Activated CD8-positive, alpha-beta T cell treated with anti-CD3 and anti-CD28 coated beads for 36 hours (primary cell): ENCODE data around the gene POMC. TPM values are rescaled to one million over a fixed set of nuclear protein-coding genes. Genes with fewer than 3 reads are reported as not detected.

Source experiments
- ATAC-seq: fragments of 200-7000 bp; cut with Tn5 transposase; one replicate; pipeline ENCODE4 v1.10.0; 2021; ENCODE audit warnings: mild to moderate bottlenecking, moderate library complexity
- CTCF ChIA-PET: fragments of 350-600 bp; sonication (Branson Sonifier 250); formaldehyde crosslinking; loops from one replicate; lab custom pipeline; 2021; ENCODE audit warnings: antibody characterized with exemption; lab: Charles Lee
- POLR2A ChIA-PET: fragments of 350-600 bp; sonication (Branson Sonifier 250); formaldehyde crosslinking; loops from one replicate; lab custom pipeline; 2021; ENCODE audit warnings: antibody characterized with exemption; lab: Charles Lee
- DNase-seq: peaks from one replicate; pipeline ENCODE4 v3.0.0-alpha.2; 2020
- H3K27ac Mint-ChIP-seq: one replicate; pipeline ENCODE4 v1.8.0; 2021; ENCODE audit warnings: mild to moderate bottlenecking, mixed read lengths
- H3K27me3 Mint-ChIP-seq: one replicate; pipeline ENCODE4 v1.8.0; 2021; ENCODE audit warnings: mixed read lengths
- H3K36me3 Mint-ChIP-seq: one replicate; pipeline ENCODE4 v1.8.0; 2021; ENCODE audit warnings: low read depth, mixed read lengths
- H3K4me1 Mint-ChIP-seq: one replicate; pipeline ENCODE4 v1.8.0; 2021; ENCODE audit warnings: low read depth, mixed read lengths
- H3K4me3 Mint-ChIP-seq: one replicate; pipeline ENCODE4 v1.8.0; 2021; ENCODE audit warnings: mild to moderate bottlenecking, moderate library complexity, mixed read lengths
- H3K9me3 Mint-ChIP-seq: one replicate; pipeline ENCODE4 v1.8.0; 2021; ENCODE audit warnings: mixed read lengths
- CTCF ChIP-seq: fragments of 200-600 bp; IDR thresholded peaks from one replicate; pipeline ENCODE4 v1.8.0; 2022; ENCODE audit warnings: antibody characterized with exemption, mild to moderate bottlenecking
- intact Hi-C: fragments of 100-400 bp; cut with micrococcal nuclease; formaldehyde crosslinking; loops from one replicate; pipeline ENCODE4 v1.10.0; 2022
- total RNA-seq, 2 experiments: library from RNA; stranded (reverse); gene quantifications; one replicate each; pipeline ENCODE4 v1.2.3, GENCODE V29; 2021

The POMC gene
- total RNA-seq, 2 experiments from 2014 or later: 5.1 to 5.5 TPM

DNA sequence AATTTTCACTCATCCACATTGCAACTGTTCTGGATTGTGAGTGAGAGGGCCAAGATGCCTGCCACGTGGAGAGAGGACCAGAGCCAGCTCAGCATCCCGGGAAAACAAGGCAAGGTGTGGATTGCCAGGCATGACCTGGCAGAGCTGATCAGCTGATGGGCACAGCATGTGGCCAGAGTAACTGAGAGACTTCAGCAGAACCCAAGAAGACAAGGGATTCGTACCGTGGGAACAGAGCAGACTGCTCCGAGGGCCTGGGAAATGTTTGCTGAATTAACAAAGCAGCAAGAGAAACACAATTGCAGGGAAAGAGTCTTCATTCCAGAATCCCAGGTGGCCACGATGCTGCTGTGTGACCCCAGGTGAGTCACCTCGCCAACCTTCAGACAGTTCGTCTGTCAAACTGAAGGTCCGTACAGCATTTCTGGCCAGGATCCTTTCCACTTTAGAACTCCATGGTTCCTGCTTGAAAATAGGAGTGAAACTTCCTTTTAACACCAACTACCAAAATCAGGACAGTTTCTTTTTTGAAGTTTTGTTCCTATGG is 26.3 kb upstream of the POMC start:
- Mint-ChIP-seq H3K27me3 (no peaks in the 10 kb centered on the region), H3K36me3 (no peaks in the 10 kb centered on the region), H3K9me3 (no peaks in the 10 kb centered on the region), H3K4me3 (no peak overlapping the region), H3K4me1 (no peaks in the 10 kb centered on the region), H3K27ac (no peak overlapping the region)
- no peak for TF ChIP-seq CTCF
- ATAC-seq (no peak), DNase-seq (no peak)
- ChIA-PET POLR2A (no interaction called here), CTCF (interaction anchor here (0.7 to 4.6 kb wide), 6 partner anchors 13 to 397 kb away, joined by 3 to 79 read pairs (median 24); partner anchors contain the start of gene POMC)
- intact Hi-C loops: loop anchor here (10.0 kb wide), 1 partner anchor 220 kb away; the partner anchor contains the start of gene DNAJC27

- DNase-seq (no peak), ATAC-seq (no peak)
- intact Hi-C loops: loop anchor here (10.0 kb wide), 1 partner anchor 216 kb away; the partner anchor contains the start of gene DNAJC27
- ChIA-PET CTCF (interaction anchor here (0.8 to 1.7 kb wide), 4 partner anchors 26 to 215 kb away, joined by 3 to 5 read pairs (median 3); no protein-coding TSS in a partner anchor), POLR2A (no interaction called here)
- Mint-ChIP-seq H3K9me3 (no peaks in the 10 kb centered on the region), H3K4me1 (no peaks in the 10 kb centered on the region), H3K36me3 (no peaks in the 10 kb centered on the region), H3K4me3 (no peak overlapping the region), H3K27ac (no peak overlapping the region), H3K27me3 (no peaks in the 10 kb centered on the region)
- no peak for TF ChIP-seq CTCF
These were observed 22.2 kb upstream of the POMC start for GRCh38 chr2:25190536-25190935.

DNA sequence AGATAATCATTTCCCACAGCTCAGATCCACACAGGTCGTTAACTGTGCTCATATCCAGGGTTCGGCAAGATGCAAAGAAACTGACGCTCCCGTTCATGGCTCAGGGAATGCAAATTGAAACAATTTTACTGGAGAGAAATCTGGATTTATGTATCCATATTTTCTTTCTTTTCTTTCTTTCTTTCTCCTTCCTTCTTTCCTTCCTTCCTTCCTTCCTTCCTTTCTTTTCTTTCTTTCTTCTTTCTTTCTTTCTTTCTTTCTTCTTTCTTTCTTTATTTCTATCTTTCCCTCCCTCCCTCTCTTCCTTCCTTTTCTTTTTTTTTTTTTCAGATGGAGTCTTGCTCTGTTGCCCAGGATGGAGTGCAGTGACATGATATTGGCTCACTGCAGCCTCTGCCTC is 20.0 kb upstream of the POMC start:
- ChIA-PET CTCF (interaction anchor here (1.2 kb wide), 1 partner anchor 23 kb away, joined by 3 read pairs; no protein-coding TSS in a partner anchor), POLR2A (no interaction called here)
- Mint-ChIP-seq H3K4me3 (no peak overlapping the region), H3K27me3 (peaks cover 1% of the 10 kb centered on the region), H3K9me3 (no peaks in the 10 kb centered on the region), H3K27ac (no peak overlapping the region), H3K36me3 (no peaks in the 10 kb centered on the region), H3K4me1 (no peaks in the 10 kb centered on the region)
- DNase-seq (no peak), ATAC-seq (no peak)
- intact Hi-C loops: no loop called here
- no peak for TF ChIP-seq CTCF

GRCh38 chr2:25187729-25188350 is 19.5 kb upstream of the POMC start:
- no peak for ATAC-seq
- ChIA-PET POLR2A (no interaction called here), CTCF (interaction anchor here (1.0 to 1.2 kb wide), 2 partner anchors 22 to 777 kb away, joined by 3 read pairs; no protein-coding TSS in a partner anchor)

More at GRCh38 chr2:25187729-25188350, 19.5 kb upstream of the POMC start:
- Mint-ChIP-seq H3K27ac (no peak overlapping the region), H3K4me3 (no peak overlapping the region), H3K4me1 (no peaks in the 10 kb centered on the region), H3K27me3 (peaks cover 1% of the 10 kb centered on the region), H3K36me3 (no peaks in the 10 kb centered on the region), H3K9me3 (no peaks in the 10 kb centered on the region)
- DNase-seq: no peak
- intact Hi-C loops: no loop called here
- TF ChIP-seq CTCF: no peak
